Activated CD8-positive, alpha-beta memory T cell treated with anti-CD3 and anti-CD28 coated beads for 4 hours (primary cell): ENCODE measurements around the gene EFCAB11.

Experiments used
- DNase-seq, 2 donors: peaks; one replicate each; pipeline ENCODE4 v3.0.0-alpha.2; 2020; ENCODE audit warnings: low read depth in 2 of 2

Gene EFCAB11

GRCh38 chr14:89954070-89955021 is at the start of gene EFCAB11:
TSS of gene EFCAB11 (minus strand) at chr14:89954730. CDS start at chr14:89954660, 70 bp downstream.
- peak; percentile 89 to 91 for DNase-seq

GRCh38 chr14:90003526-90004307 is 49.2 kb upstream of the EFCAB11 start:
- DNase-seq = no peak

GRCh38 chr14:90000935-90001334 is 46.4 kb upstream of the EFCAB11 start:
- DNase-seq = no peak

GRCh38 chr14:89996963-89997362 is 42.4 kb upstream of the EFCAB11 start:
- DNase-seq = no peak

- no peak for DNase-seq
Measured at GRCh38 chr14:89992273-89992672, 37.7 kb upstream of the EFCAB11 start.

- DNase-seq = no peak
Measured at GRCh38 chr14:89990623-89991275, 36.2 kb upstream of the EFCAB11 start.

GRCh38 chr14:89990218-89990617 is 35.7 kb upstream of the EFCAB11 start:
- no peak for DNase-seq

GRCh38 chr14:89988787-89989186 is 34.3 kb upstream of the EFCAB11 start:
- no peak for DNase-seq

- DNase-seq = no peak
Measured at GRCh38 chr14:89987161-89987475, 32.6 kb upstream of the EFCAB11 start.

- DNase-seq = no peak
Measured at GRCh38 chr14:89986462-89987160, 32.1 kb upstream of the EFCAB11 start.

- DNase-seq = no peak
Measured at GRCh38 chr14:89983375-89983774, 28.8 kb upstream of the EFCAB11 start.

GRCh38 chr14:89978656-89979055 is 24.1 kb upstream of the EFCAB11 start:
- no peak for DNase-seq

- DNase-seq = no peak
Measured at GRCh38 chr14:89977668-89978067, 23.1 kb upstream of the EFCAB11 start.

- DNase-seq = peak; percentile 10 to 15
Measured at GRCh38 chr14:89973234-89973823, 18.8 kb upstream of the EFCAB11 start.

- no peak for DNase-seq
Measured at GRCh38 chr14:89965839-89966238, 11.3 kb upstream of the EFCAB11 start.

- no peak for DNase-seq
Measured at GRCh38 chr14:89963288-89963978, 8.9 kb upstream of the EFCAB11 start.

GRCh38 chr14:89960914-89961313 is 6.4 kb upstream of the EFCAB11 start:
- DNase-seq = no peak

- DNase-seq = no peak
Measured at GRCh38 chr14:89959853-89960445, 5.4 kb upstream of the EFCAB11 start.

- DNase-seq = no peak
Measured at GRCh38 chr14:89958966-89959365, 4.4 kb upstream of the EFCAB11 start.

GRCh38 chr14:89957791-89958190 is 3.3 kb upstream of the EFCAB11 start:
- no peak for DNase-seq
